Measurements from ENCODE around the gene FAM209B. TPM values are rescaled to one million over a fixed set of nuclear protein-coding genes. Genes with fewer than 3 reads are reported as not detected.

FAM209B gene
- total RNA-seq, 1 donor from 2014 or later = not detected

Other genes with a start within 250 kb of the FAM209B start
- gene FAM210B, start 174.3 kb upstream of the FAM209B start, total RNA-seq = 24.1 and 29.6 TPM in 2 replicates
- 9.7 and 27.5 TPM in 2 replicates for gene AURKA, start 141.0 kb upstream of the FAM209B start, total RNA-seq
- gene CSTF1, start 140.6 kb upstream of the FAM209B start, total RNA-seq = 22.6 and 35.3 TPM in 2 replicates
- under 0.01 and 0.13 TPM in 2 replicates for gene CASS4, start 121.0 kb upstream of the FAM209B start, total RNA-seq
- gene RTF2, start 64.6 kb upstream of the FAM209B start, total RNA-seq = 78.4 and 81.7 TPM in 2 replicates
- 0.13 TPM in 2 replicates for gene FAM209A, start 8.5 kb upstream of the FAM209B start, total RNA-seq
- gene TFAP2C, start 96.1 kb downstream of the FAM209B start, total RNA-seq = not detected in 2 replicates